HepG2 (cell line): ENCODE results near the gene PGPEP1. TPM values are rescaled to one million over a fixed set of nuclear protein-coding genes. Genes with fewer than 3 reads are reported as not detected.
A peak's percentile ranks its signal among the peaks of the same experiment; 100 is the strongest.

Source experiments
- ATAC-seq: fragments of 200-7000 bp; cut with Tn5 transposase; 3 replicates; pipeline ENCODE4 v1.9.1; 2020; ENCODE audit warnings: mild to moderate bottlenecking, moderate library complexity
- BruUV-seq: library from RNA; stranded (reverse); fragments of 400-500 nt; replicated peaks from 2 replicates; lab custom pipeline; 2021; lab: Mats Ljungman, UMichigan
- CTCF ChIA-PET: fragments of 300-600 bp; formaldehyde crosslinking; extraction: SDS; loops from one replicate; lab custom pipeline; 2021; ENCODE audit warnings: low total read pairs, inconsistent platforms, low intra/inter-chr PET ratio; lab: Yijun Ruan, JAX
- POLR2A ChIA-PET: fragments of 350-600 bp; sonication (Branson Sonifier 250); formaldehyde crosslinking; loops from one replicate; lab custom pipeline; 2020; ENCODE audit warnings: antibody characterized with exemption, inconsistent platforms; lab: Yijun Ruan, JAX
- DNase-seq: peaks from one replicate; pipeline ENCODE4 v3.0.0-alpha.2; 2015; ENCODE audit warnings: low spot score
- FAIRE-seq: peaks from 3 replicates; lab custom pipeline; 2011; peaks lifted over from hg19 to GRCh38; lab: Jason Lieb, UNC
- H2AFZ ChIP-seq: one replicate; pipeline ENCODE4 v1.6.1; 2011; ENCODE audit warnings: low read length, inconsistent platforms
- H3K27ac ChIP-seq: fragments of 300-600 bp; 3 replicates; pipeline ENCODE4 v1.8.0; 2011; ENCODE audit warnings: mixed run types, mild to moderate bottlenecking, mixed read lengths, low read length, inconsistent platforms; ENCODE audit not compliant: insufficient read depth; ENCODE audit errors: extremely low read length
- H3K27me3 ChIP-seq, 2 experiments: fragments of 200-600 bp in 1 of 2; 2 replicates in 1 of 2; 3 replicates in 1 of 2; pipeline versions ENCODE4 v1.6.0 to v1.8.0; 2011; ENCODE audit warnings: low read length in 2 of 2, mild to moderate bottlenecking in 2 of 2, moderate library complexity in 2 of 2, inconsistent platforms in 1 of 2; ENCODE audit not compliant: insufficient read depth in 2 of 2, control insufficient read depth in 1 of 2
- H3K36me3 ChIP-seq, 2 experiments: fragments of 200-600 bp in 1 of 2; replicated peaks in 1 of 2; 2 replicates in 1 of 2; 3 replicates in 1 of 2; pipeline versions ENCODE4 v1.5.1 to v1.8.0; 2011; ENCODE audit warnings: low read length in 2 of 2, inconsistent platforms in 1 of 2; ENCODE audit not compliant: insufficient read depth in 2 of 2, control insufficient read depth in 1 of 2
- H3K4me1 ChIP-seq: 2 replicates; pipeline ENCODE4 v1.5.1; 2012; ENCODE audit warnings: low read length, inconsistent platforms; ENCODE audit not compliant: insufficient read depth
- H3K4me2 ChIP-seq: 2 replicates; pipeline ENCODE4 v1.6.0; 2011; ENCODE audit warnings: low read depth, low read length, inconsistent platforms
- H3K4me3 ChIP-seq, 3 experiments: fragments of 200-600 bp in 1 of 3; sonication (generic), shearing (Covaris generic) in 1 of 3; replicated peaks in 1 of 3; 2 replicates each; pipeline ENCODE4 v1.5.1; 2011 to 2016; ENCODE audit warnings: low read length in 3 of 3, inconsistent platforms in 2 of 3, low read depth in 2 of 3, mild to moderate bottlenecking in 2 of 3, control low read depth in 1 of 3, mixed read lengths in 1 of 3; ENCODE audit not compliant: insufficient read depth in 1 of 3
- H3K79me2 ChIP-seq: one replicate; pipeline ENCODE4 v1.6.1; 2011; ENCODE audit warnings: low read length, inconsistent platforms; ENCODE audit not compliant: insufficient read depth
- H3K9ac ChIP-seq: 2 replicates; pipeline ENCODE4 v1.6.0; 2011; ENCODE audit warnings: mild to moderate bottlenecking, low read depth, low read length, inconsistent platforms; ENCODE audit not compliant: insufficient read depth
- H3K9me3 ChIP-seq: 2 replicates; pipeline ENCODE4 v1.5.1; 2012; ENCODE audit warnings: mild to moderate bottlenecking, low read length
- H4K20me1 ChIP-seq: 2 replicates; pipeline ENCODE4 v1.6.0; 2011; ENCODE audit warnings: inconsistent platforms, mild to moderate bottlenecking, low read length, moderate library complexity; ENCODE audit not compliant: insufficient read depth
- ARNT2 ChIP-seq: sonication (generic); formaldehyde crosslinking; IDR thresholded peaks from 2 replicates; pipeline ENCODE4 v1.8.0; 2022; ENCODE audit warnings: mild to moderate bottlenecking, low read depth, missing genetic modification reagents, moderate library complexity
- FOSL2 ChIP-seq: sonication (generic); formaldehyde crosslinking; IDR thresholded peaks from 2 replicates; pipeline ENCODE4 v1.4.0; 2020; ENCODE audit warnings: missing genetic modification reagents
- HNRNPK ChIP-seq: fragments of 200-400 bp; formaldehyde crosslinking; IDR thresholded peaks from 2 replicates; pipeline ENCODE4 v1.6.1; 2018; ENCODE audit warnings: low read length, low read depth, moderate library complexity, mild to moderate bottlenecking; ENCODE audit not compliant: poor library complexity, severe bottlenecking
- ZNF580 ChIP-seq: IDR thresholded peaks from 2 replicates; pipeline ENCODE4 v1.6.1; 2016; ENCODE audit warnings: low read depth, borderline replicate concordance
- ZNF629 ChIP-seq: sonication (generic); formaldehyde crosslinking; conservative IDR thresholded peaks from 2 replicates; pipeline ENCODE4 v1.5.0; 2020; ENCODE audit warnings: missing genetic modification reagents
- ZNF775 ChIP-seq: sonication (generic); formaldehyde crosslinking; IDR thresholded peaks from 2 replicates; pipeline ENCODE4 v1.4.0; 2020; ENCODE audit warnings: missing genetic modification reagents, mild to moderate bottlenecking, moderate library complexity, borderline replicate concordance
- ZNF883 ChIP-seq: sonication (generic); formaldehyde crosslinking; IDR thresholded peaks from 2 replicates; pipeline ENCODE4 v1.5.1; 2020; ENCODE audit warnings: mild to moderate bottlenecking, missing genetic modification reagents; ENCODE audit errors: not compliant biosample characterization
- WGBS: methylation state at CpG from one replicate; pipeline ENCODE4 v1.1.6; 2017; ENCODE audit warnings: low lambda C conversion rate; 5-methylcytosine and 5-hydroxymethylcytosine counted together
- in situ Hi-C: cut with HindIII; loops from 2 replicates; pipeline ENCODE4 v1.10.0; 2017; ENCODE audit warnings: low pct_unique_long_range_greater_than_20kb; ENCODE audit not compliant: extremely low pct_ligation_motif_present
- intact Hi-C: fragments of 100-400 bp; cut with micrococcal nuclease; formaldehyde crosslinking; loops from one replicate; pipeline ENCODE4 v1.10.0; 2022; ENCODE audit not compliant: unreplicated experiment
- polyA plus RNA-seq, 8 experiments: library from polyadenylated mRNA; depleted of rRNA in 3 of 8; stranded (reverse) in 7 of 8; unstranded in 1 of 8; fragments of >200 nt; fragmentation: Illumina TruSeq in 4 of 8; extraction: Trizol in 4 of 8; gene quantifications; 2 replicates each; pipeline versions ENCODE4 v1.2.1 to v1.2.3, GENCODE V29; 2011 to 2016; ENCODE audit warnings: low read depth in 4 of 8, missing spikeins in 1 of 8, mixed read lengths in 1 of 8; ENCODE audit not compliant: insufficient read depth in 1 of 8
- total RNA-seq, 5 experiments: library from RNA; depleted of rRNA; stranded (reverse); fragments of >200 nt; fragmentation: Illumina TruSeq; extraction: Trizol; gene quantifications; 2 replicates each; pipeline ENCODE4 v1.2.3, GENCODE V29; 2016; ENCODE audit warnings: low read depth in 1 of 5
- TF ChIP-seq, protein P1 (sequence below): sonication (generic); formaldehyde crosslinking; IDR thresholded peaks from 2 replicates; pipeline ENCODE4 v1.4.0; 2020; ENCODE audit warnings: missing genetic modification reagents

Gene PGPEP1
- total and polyA plus RNA-seq, 2 of the 13 experiments (the other 11 are each of a cell fraction or from before 2014, with no cell fraction given), result 53.1 to 56.6 TPM

GRCh38 chr19:18391509-18392075 lies 51.2 kb downstream of the PGPEP1 start:
- in situ Hi-C loops, result no loop called here

DNA sequence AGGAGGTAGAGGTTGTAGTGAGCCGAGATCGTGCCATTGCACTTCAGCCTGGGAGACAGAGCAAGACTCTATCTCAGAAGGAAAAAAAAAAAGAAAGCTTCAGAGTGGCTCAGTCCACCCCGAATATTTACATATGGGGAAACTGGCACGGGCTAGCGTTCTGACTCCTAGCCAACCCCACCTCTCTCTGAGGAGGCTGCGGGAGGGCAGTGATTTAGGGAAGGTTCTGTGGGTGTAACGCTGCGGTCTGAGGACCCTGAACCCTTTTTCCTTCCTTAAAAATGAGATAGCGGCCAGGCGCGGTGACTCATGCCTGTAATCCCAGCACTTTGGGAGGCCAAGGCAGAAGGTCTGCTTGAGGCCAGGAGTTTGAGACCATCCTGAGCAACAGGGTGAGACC lies 52.0 kb downstream of the PGPEP1 start:
- Histone ChIP-seq H3K27me3 (peaks cover 0 to 4% of the 10 kb centered on the region in 2 experiments; a peak in 1 of 5 replicates), H2AFZ (no peak overlapping the region), H3K79me2 (peaks cover 4% of the 10 kb centered on the region), H3K4me3 (no peak overlapping the region), H3K9ac (no peak overlapping the region), H4K20me1 (peaks cover 29% of the 10 kb centered on the region), H3K4me1 (peaks cover 34% of the 10 kb centered on the region), H3K4me2 (no peak overlapping the region), H3K9me3 (no peaks in the 10 kb centered on the region), H3K27ac (no peak overlapping the region), H3K36me3 (peaks cover 2 to 11% of the 10 kb centered on the region in 2 experiments; a peak in 3 of 5 replicates)
- no peak for ATAC-seq
- FAIRE-seq, result no peak
- ChIA-PET POLR2A (interaction anchor here (1.5 to 14.3 kb wide), 2 partner anchors 12 to 25 kb away, joined by 3 to 514 read pairs; no protein-coding TSS in a partner anchor), CTCF (no interaction called here)
- 53% methylated on average over 11 of the region's 11 CpGs for WGBS
- in situ Hi-C loops (no loop called here), intact Hi-C loops (no loop called here)
- no peak for DNase-seq
- BruUV-seq, result no TSS peak
- TF ChIP-seq, protein P1, sequence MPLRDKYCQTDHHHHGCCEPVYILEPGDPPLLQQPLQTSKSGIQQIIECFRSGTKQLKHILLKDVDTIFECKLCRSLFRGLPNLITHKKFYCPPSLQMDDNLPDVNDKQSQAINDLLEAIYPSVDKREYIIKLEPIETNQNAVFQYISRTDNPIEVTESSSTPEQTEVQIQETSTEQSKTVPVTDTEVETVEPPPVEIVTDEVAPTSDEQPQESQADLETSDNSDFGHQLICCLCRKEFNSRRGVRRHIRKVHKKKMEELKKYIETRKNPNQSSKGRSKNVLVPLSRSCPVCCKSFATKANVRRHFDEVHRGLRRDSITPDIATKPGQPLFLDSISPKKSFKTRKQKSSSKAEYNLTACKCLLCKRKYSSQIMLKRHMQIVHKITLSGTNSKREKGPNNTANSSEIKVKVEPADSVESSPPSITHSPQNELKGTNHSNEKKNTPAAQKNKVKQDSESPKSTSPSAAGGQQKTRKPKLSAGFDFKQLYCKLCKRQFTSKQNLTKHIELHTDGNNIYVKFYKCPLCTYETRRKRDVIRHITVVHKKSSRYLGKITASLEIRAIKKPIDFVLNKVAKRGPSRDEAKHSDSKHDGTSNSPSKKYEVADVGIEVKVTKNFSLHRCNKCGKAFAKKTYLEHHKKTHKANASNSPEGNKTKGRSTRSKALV, result no peak
- TF ChIP-seq FOSL2 (CRISPR knock-in tag), result peak; percentile 51; the same call in 1 of the 2 replicates

More at GRCh38 chr19:18391509-18392075, 51.2 kb downstream of the PGPEP1 start:
- H3K79me2 ChIP-seq, result peaks cover 13% of the 10 kb centered on the region
- no peaks in the 10 kb centered on the region; a peak in 1 of 5 replicates for H3K27me3 ChIP-seq
- H4K20me1 ChIP-seq, result peaks cover 37% of the 10 kb centered on the region
- H3K4me2 ChIP-seq, result no peak overlapping the region
- DNase-seq (no peak), ATAC-seq (no peak)
- TF ChIP-seq ZNF775 (CRISPR knock-in tag) (no peak), ZNF629 (CRISPR knock-in tag) (peak; percentile 84), ZNF580 (no peak), ARNT2 (CRISPR knock-in tag) (no peak), HNRNPK (no peak), ZNF883 (CRISPR knock-in tag) (no peak)
- TF ChIP-seq, all 625 proteins: peak for 1
- intact Hi-C loops, result no loop called here
- H3K9me3 ChIP-seq, result no peaks in the 10 kb centered on the region
- FAIRE-seq, result no peak
- H3K4me3 ChIP-seq, result no peak overlapping the region
- H2AFZ ChIP-seq, result no peak overlapping the region
- no peak overlapping the region for H3K27ac ChIP-seq
- CTCF ChIA-PET, result no interaction called here
- peaks cover 26% of the 10 kb centered on the region for H3K4me1 ChIP-seq
- H3K36me3 ChIP-seq, result peaks cover 3 to 19% of the 10 kb centered on the region in 2 experiments; a peak in 4 of 5 replicates
- H3K9ac ChIP-seq, result no peak overlapping the region
- BruUV-seq, result no TSS peak
- 96% methylated on average over 2 of the region's 9 CpGs for whole genome bisulfite sequencing
- POLR2A ChIA-PET, result interaction anchor here (1.5 to 14.3 kb wide), 4 partner anchors 10 to 24 kb away, joined by 3 to 514 read pairs (median 16); no protein-coding TSS in a partner anchor
